PC-3 (cell line): ENCODE measurements around the gene HACD3. TPM values are rescaled to one million over a fixed set of nuclear protein-coding genes. Genes with fewer than 3 reads are reported as not detected.

Source experiments
- ATAC-seq: fragments of 200-7000 bp; cut with Tn5 transposase; 2 replicates; pipeline ENCODE4 v1.9.1; 2020; ENCODE audit warnings: mild to moderate bottlenecking, moderate library complexity
- Bru-seq: library from RNA; stranded (reverse); fragments of 400-500 nt; gene quantifications from one replicate; lab custom pipeline; 2021; lab: Mats Ljungman, UMichigan
- BruChase-seq, 2 experiments: library from RNA; stranded (reverse); fragments of 400-500 nt; gene quantifications; one replicate each; lab custom pipeline; 2021; lab: Mats Ljungman, UMichigan
- BruUV-seq: library from RNA; stranded (reverse); fragments of 400-500 nt; replicated peaks from 2 replicates; lab custom pipeline; 2021; lab: Mats Ljungman, UMichigan
- CTCF ChIA-PET: fragments of 300-600 bp; sonication (Branson Sonifier 250); formaldehyde crosslinking; loops from one replicate; lab custom pipeline; 2022; ENCODE audit warnings: antibody characterized with exemption; lab: Charles Lee
- POLR2A ChIA-PET: fragments of 300-600 bp; sonication (Branson Sonifier 250); formaldehyde crosslinking; loops from one replicate; lab custom pipeline; 2022; ENCODE audit warnings: antibody characterized with exemption; ENCODE audit not compliant: unreplicated experiment; lab: Charles Lee
- DNase-seq: peaks from one replicate; pipeline ENCODE4 v3.0.0-alpha.2; 2015
- H2AFZ ChIP-seq: fragments of 300-600 bp; sonication (generic); 2 replicates; pipeline ENCODE4 v1.6.0; 2016; ENCODE audit warnings: antibody characterized with exemption, low read length
- H3F3A ChIP-seq: fragments of 300-600 bp; sonication (generic); one replicate; pipeline ENCODE4 v1.6.0; 2017; ENCODE audit warnings: antibody characterized with exemption, low read length, control low read depth, mild to moderate bottlenecking; ENCODE audit not compliant: unreplicated experiment
- H3K27ac ChIP-seq: fragments of 300-600 bp; sonication (generic); 2 replicates; pipeline ENCODE4 v1.5.1; 2016; ENCODE audit warnings: mild to moderate bottlenecking, low read length
- H3K27me3 ChIP-seq: fragments of 300-600 bp; sonication (generic); 2 replicates; pipeline ENCODE4 v1.6.1; 2016; ENCODE audit warnings: low read length, mixed read lengths
- H3K36me3 ChIP-seq: fragments of 300-600 bp; sonication (generic); 2 replicates; pipeline ENCODE4 v1.6.1; 2016; ENCODE audit warnings: low read depth, mixed run types, low read length, mixed read lengths
- H3K4me1 ChIP-seq: fragments of 300-600 bp; sonication (generic); 2 replicates; pipeline ENCODE4 v1.5.1; 2016; ENCODE audit warnings: low read length; ENCODE audit not compliant: insufficient read depth
- H3K4me2 ChIP-seq: fragments of 300-600 bp; sonication (generic); 2 replicates; pipeline ENCODE4 v1.6.0; 2016; ENCODE audit warnings: low read length
- H3K4me3 ChIP-seq: fragments of 300-600 bp; sonication (generic); 2 replicates; pipeline ENCODE4 v1.5.1; 2016; ENCODE audit warnings: mild to moderate bottlenecking, low read length, mixed read lengths
- H3K79me2 ChIP-seq: fragments of 300-600 bp; sonication (generic); 2 replicates; pipeline ENCODE4 v1.6.1; 2017; ENCODE audit warnings: low read length, mixed read lengths
- H3K9ac ChIP-seq: fragments of 300-600 bp; sonication (generic); 2 replicates; pipeline ENCODE4 v1.6.0; 2016; ENCODE audit warnings: mild to moderate bottlenecking, low read length
- H3K9me2 ChIP-seq: fragments of 300-600 bp; sonication (generic); replicated peaks from 2 replicates; pipeline ENCODE4 v1.6.1; 2016; ENCODE audit warnings: mixed run types, low read length, mixed read lengths
- H3K9me3 ChIP-seq: fragments of 300-600 bp; sonication (generic); 2 replicates; pipeline ENCODE4 v1.6.1; 2016; ENCODE audit warnings: low read length, mixed read lengths
- H4K20me1 ChIP-seq: fragments of 300-600 bp; sonication (generic); 2 replicates; pipeline ENCODE4 v1.6.1; 2016; ENCODE audit warnings: low read length, mixed read lengths
- EZH2 ChIP-seq: fragments of 300-600 bp; sonication (generic); IDR thresholded peaks from one replicate; pipeline ENCODE4 v1.6.1; 2017; ENCODE audit warnings: antibody characterized with exemption, mild to moderate bottlenecking, low read length; ENCODE audit not compliant: unreplicated experiment
- EZH2phosphoT487 ChIP-seq: fragments of 300-600 bp; sonication (generic); IDR thresholded peaks from 2 replicates; pipeline ENCODE4 v1.6.1; 2018; ENCODE audit warnings: mild to moderate bottlenecking, antibody characterized with exemption, low read length, borderline replicate concordance
- intact Hi-C: fragments of 100-400 bp; cut with micrococcal nuclease; formaldehyde crosslinking; loops from 2 replicates; pipeline ENCODE4 v1.9.0; 2023
- long read RNA-seq: library from polyadenylated mRNA; unstranded; transcript quantifications from one replicate; pipeline ENCODE4 v2.0.0, GENCODE V29; 2021; ENCODE audit not compliant: unreplicated experiment
- total RNA-seq: library from RNA; depleted of rRNA; stranded (reverse); fragments of >200 nt; gene quantifications from 2 replicates; pipeline ENCODE4 v1.2.3, GENCODE V29; 2014; rRNA removed
- TF ChIP-seq, protein P1 (sequence below): fragments of 300-600 bp; sonication (generic); conservative IDR thresholded peaks from 2 replicates; pipeline ENCODE4 v1.5.1; 2017; ENCODE audit warnings: antibody characterized with exemption, low read depth, mild to moderate bottlenecking, low read length

The HACD3 gene, protein sequence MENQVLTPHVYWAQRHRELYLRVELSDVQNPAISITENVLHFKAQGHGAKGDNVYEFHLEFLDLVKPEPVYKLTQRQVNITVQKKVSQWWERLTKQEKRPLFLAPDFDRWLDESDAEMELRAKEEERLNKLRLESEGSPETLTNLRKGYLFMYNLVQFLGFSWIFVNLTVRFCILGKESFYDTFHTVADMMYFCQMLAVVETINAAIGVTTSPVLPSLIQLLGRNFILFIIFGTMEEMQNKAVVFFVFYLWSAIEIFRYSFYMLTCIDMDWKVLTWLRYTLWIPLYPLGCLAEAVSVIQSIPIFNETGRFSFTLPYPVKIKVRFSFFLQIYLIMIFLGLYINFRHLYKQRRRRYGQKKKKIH
- 53.0 and 64.9 TPM in 2 replicates for total RNA-seq
- percentile 69 among the genes with signal in this experiment for Bru-seq, nascent RNA
- percentile 77 among the genes with signal in this experiment for BruChase-seq, experiment 1, labeled RNA remaining after a 6-hour chase
- percentile 68 among the genes with signal in this experiment for BruChase-seq, experiment 2, labeled RNA remaining after a 2-hour chase
- long read RNA-seq, transcript HACD3-201 (11 exons, 3,228 nt), result major isoform, 153 of 205 reads
- long read RNA-seq, partial matches to known transcripts, result 8 of 205 reads
- long read RNA-seq, other reads (novel, unspliced or antisense), result 41 of 205 reads

DNA sequence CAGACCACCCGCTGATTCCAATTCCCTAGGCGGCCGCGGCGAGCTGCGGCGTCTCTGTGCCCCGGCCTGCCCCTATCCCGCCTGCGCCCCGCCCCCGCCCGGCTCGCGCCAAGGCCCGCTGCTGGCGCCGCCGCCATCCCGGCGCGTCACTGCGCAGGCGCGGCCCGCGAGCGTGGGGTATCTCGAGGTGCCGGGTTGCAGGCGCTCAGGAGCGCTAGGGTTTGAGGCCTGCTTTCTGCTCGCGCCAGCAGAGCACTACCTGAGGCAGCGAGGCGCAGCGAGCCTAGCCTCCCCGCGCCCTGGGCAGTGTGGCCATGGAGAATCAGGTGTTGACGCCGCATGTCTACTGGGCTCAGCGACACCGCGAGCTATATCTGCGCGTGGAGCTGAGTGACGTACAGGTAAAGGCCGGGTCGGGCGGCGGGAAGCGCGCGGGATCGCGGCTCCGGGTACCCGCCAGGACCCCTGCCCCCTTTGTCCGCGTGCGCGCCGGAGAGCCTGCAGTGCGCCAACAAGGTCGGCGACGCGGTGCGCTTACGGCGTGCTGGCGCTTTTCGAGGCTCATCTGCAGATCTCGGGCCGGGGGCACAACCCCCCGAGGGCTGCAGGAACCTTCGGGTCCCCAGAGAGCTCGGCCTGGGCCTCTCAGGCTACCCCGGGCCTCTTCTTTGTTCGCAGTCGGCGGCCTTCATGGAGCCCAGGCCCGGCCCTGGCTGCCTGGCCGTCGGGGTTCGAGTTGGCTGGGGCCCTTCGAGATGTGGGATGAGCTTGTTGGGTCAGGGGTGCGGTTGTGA lies at the start of gene HACD3:
Gene HACD3 (plus strand): TSS at position 146 of the 794 bp plus-strand sequence. CDS start 169 bp downstream, at position 315.
- H3K4me1 ChIP-seq, result peaks cover 25% of the 10 kb centered on the region
- intact Hi-C loops, result loop anchor here (5.0 kb wide), 1 partner anchor 47 kb away; no protein-coding TSS in a partner anchor
- ChIA-PET POLR2A (no interaction called here), CTCF (no interaction called here)
- peak within 1 kb of the TSS; percentile 95 for H3K9ac ChIP-seq
- no peaks in the 10 kb centered on the region for H3F3A ChIP-seq
- H3K27me3 ChIP-seq, result no peaks in the 10 kb centered on the region
- no TSS peak for BruUV-seq
- H3K9me3 ChIP-seq, result no peaks in the 10 kb centered on the region
- DNase-seq (peak; percentile 77), ATAC-seq (peak; percentile 81)
- peak within 1 kb of the TSS; percentile 97 for H3K4me2 ChIP-seq
- H3K79me2 ChIP-seq, result peaks cover 52% of the 10 kb centered on the region
- H4K20me1 ChIP-seq, result peaks cover 33% of the 10 kb centered on the region
- H3K9me2 ChIP-seq, result no peaks in the 10 kb centered on the region
- peak within 1 kb of the TSS; percentile 95 for H3K4me3 ChIP-seq
- H3K27ac ChIP-seq, result peak within 1 kb of the TSS; percentile 39; the same call in 1 of the 2 replicates
- H2AFZ ChIP-seq, result peak within 1 kb of the TSS; percentile 88
- TF ChIP-seq EZH2phosphoT487 (no peak), EZH2 (no peak)
- TF ChIP-seq, protein P1, sequence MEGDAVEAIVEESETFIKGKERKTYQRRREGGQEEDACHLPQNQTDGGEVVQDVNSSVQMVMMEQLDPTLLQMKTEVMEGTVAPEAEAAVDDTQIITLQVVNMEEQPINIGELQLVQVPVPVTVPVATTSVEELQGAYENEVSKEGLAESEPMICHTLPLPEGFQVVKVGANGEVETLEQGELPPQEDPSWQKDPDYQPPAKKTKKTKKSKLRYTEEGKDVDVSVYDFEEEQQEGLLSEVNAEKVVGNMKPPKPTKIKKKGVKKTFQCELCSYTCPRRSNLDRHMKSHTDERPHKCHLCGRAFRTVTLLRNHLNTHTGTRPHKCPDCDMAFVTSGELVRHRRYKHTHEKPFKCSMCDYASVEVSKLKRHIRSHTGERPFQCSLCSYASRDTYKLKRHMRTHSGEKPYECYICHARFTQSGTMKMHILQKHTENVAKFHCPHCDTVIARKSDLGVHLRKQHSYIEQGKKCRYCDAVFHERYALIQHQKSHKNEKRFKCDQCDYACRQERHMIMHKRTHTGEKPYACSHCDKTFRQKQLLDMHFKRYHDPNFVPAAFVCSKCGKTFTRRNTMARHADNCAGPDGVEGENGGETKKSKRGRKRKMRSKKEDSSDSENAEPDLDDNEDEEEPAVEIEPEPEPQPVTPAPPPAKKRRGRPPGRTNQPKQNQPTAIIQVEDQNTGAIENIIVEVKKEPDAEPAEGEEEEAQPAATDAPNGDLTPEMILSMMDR, result no peak
- H3K36me3 ChIP-seq, result no peaks in the 10 kb centered on the region

DNA sequence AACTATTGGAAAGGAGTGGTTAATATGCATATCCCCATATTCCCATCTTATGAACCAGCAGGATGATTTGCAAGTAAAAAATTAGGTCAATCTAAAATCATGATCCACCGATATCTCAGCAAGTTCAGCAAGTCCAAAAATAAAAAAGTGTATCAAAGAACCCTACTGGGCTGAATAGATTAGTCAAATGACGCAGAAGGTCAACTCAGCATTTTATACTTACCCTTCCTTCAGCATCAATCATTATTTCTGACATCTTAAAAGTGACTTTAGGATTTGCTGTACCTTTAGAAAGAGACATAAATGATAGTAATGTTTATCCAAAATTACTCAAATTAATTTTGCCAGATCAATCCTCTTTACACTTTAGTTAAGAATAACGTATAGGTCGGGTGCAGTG lies 45.4 kb upstream of the HACD3 start:
- Histone ChIP-seq H3K79me2 (no peaks in the 10 kb centered on the region), H3K36me3 (no peaks in the 10 kb centered on the region; the same call in 1 of the 2 replicates), H3K27ac (no peak overlapping the region), H4K20me1 (no peaks in the 10 kb centered on the region), H3F3A (no peaks in the 10 kb centered on the region), H3K4me3 (no peak overlapping the region), H3K27me3 (no peaks in the 10 kb centered on the region), H2AFZ (no peak overlapping the region), H3K4me1 (no peaks in the 10 kb centered on the region), H3K9ac (no peak overlapping the region), H3K4me2 (no peak overlapping the region), H3K9me2 (no peaks in the 10 kb centered on the region), H3K9me3 (no peaks in the 10 kb centered on the region)
- intact Hi-C loops, result no loop called here
- BruUV-seq, result no TSS peak
- ATAC-seq (no peak), DNase-seq (no peak)
- CTCF ChIA-PET, result no interaction called here
- TF ChIP-seq, protein P1, result no peak
- TF ChIP-seq EZH2 (no peak), EZH2phosphoT487 (no peak)
- POLR2A ChIA-PET, result no interaction called here
